HG03108 (cell line): Measurements from ENCODE around the gene ARID3C.

ENCODE experiments used
- ATAC-seq: cut with Tn5 transposase; IDR thresholded peaks from one replicate; pipeline ENCODE4 v1.9.1; 2021; ENCODE audit warnings: moderate library complexity; ENCODE audit not compliant: unreplicated experiment

ARID3C gene

DNA sequence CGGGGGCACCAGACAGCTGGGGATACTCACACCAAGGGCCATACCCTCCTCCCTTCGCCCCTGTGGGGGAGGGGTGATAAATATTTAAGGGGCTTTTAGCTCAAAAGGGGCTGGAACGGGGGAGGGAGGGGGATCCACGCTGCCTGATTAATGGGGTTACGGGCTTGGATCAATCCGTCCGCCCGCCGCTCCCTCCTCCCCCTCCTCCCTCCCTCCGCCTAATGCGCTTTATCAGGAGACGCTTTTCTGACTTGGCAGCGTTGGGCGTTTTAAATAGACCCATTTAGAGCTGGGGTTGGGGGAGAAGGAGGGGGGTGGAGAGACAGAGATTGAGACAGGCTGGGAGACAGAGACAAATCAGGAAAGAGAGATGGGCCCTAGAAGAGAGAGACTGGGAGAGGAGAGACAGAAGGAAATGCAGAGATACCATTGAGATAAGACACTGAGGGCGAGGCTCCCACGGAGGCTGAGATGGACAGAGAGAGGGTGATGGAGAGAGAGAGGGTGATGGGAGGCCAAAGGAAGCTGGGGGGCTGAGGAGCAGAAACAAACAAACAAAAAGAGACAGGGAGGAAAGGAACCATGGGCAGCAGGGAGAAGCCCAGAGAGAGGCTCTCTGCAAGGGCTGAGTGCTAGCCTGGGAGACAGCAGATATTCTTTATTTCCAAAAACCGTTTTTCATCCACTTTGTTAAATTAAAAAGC is 49.6 kb downstream of the ARID3C start:
- ATAC-seq, result no peak

DNA sequence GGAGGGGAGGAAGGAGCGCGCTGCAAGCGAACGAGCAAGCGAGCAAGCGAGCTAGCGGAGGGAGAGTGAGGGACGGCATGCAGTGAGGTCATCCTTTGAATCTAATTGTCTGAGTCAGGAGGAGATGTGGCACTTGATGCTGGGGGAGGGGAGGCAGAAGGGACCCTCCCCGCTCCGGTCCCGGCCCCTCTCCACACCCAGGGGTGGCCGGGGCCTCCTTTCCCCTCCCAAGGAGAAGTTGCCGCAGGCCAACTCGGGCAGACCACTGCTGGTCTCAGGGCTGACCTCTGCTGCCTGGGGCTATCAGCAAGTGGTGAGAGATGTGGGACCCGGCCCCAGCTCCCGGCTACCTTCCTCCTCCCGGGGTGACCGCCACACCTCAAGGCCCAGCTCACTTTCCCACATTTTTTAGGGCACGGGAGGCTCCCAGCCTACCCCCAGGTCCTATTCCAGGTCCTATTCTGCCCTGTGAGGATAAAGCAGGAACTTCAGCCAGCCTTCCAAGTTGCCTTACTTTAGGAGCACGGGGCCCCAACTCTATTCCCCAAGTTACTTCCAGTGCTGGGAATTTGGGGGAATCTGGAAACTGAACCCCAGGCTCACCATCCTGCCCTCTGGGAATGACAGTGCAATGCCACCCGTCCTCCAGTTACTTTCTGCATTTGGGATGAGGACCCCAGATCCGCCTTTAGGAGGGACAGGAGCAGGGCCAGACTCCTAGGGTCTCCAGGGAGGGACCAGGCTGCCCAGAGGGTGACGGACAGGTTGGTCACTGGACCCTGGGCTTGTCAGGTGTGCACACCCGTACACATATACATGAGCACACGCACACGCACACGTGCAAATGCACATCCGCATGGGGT is 50.4 kb downstream of the ARID3C start:
- no peak for ATAC-seq

DNA sequence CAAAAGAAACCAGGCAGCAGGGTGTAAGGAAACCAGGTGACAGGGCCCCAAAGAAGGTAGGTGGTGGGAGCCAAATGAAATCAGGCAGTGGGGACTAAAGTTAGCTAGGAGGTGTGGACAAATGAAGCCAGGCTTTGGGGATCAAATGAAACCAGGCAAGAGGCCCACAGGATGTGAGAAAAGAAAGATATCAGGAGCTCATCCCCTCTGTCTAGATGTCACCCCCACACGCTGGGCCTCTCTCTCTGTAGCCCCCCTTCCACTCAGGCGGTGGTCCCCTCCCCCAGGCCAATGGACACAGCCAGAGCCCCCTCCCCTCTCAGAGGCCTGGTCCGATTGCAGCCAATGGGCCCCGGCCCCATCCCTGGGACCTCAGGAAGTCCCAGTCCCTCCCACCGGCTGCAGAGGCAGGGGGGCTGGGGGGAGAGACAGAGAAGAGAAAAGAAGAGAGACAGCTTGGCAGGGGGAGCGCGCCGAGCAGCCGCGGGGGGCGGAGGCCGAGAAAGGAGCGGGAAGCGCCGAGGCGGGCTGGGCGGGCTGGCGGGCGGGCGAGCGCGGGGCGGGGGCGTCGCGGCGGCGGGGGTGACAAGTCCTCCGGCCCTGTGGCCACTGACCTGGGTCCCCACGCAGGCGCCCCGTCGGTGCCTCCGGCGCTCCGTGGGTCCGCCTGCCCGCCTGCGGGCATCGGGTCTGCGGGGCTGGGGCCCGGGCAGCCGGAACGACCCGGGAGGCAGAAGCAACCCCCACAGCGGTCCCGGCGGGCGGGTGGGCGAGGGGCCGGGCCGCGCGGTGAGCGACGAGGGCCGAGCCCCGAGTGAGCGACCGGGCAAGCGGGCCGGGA is 51.2 kb downstream of the ARID3C start:
- no peak for ATAC-seq

DNA sequence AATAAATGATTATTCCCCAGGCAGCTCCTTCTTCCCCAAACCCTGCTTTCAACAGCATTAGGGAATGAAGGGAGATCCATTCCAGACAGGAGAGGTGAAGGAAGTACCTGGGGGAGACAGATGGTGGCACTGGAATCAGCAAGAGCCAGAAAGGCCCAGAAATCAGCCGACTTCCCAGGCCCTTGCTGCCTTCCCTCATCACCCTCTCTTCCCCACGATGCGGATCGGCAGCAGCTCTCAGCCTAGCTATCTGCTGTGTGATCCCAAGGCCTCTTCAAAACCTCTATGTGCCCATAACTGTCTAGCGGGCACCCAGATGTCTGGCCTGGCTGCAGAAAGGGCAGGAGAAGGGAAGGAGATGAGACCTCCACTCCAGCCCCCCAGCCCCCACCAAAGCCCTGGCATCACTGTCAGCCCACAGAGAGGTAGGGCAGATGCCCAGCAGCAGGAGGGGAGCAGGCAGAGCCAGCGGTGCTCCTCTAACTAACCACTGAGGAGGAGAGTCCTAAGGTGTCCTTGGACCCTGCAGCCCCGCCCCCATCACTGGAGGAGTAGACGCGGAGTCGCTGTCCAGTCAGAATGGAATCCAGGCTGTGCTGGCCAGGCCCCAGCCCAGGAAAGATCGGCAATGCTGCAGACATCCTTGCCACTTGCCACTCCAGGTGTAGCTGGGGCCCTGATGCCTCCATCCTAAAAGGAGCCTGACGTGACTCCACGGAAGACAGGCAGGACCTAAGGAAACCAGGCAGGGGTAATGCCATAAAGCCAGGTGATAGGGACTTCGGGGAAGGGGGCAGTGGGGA is 52.1 kb downstream of the ARID3C start:
- ATAC-seq, result no peak

DNA sequence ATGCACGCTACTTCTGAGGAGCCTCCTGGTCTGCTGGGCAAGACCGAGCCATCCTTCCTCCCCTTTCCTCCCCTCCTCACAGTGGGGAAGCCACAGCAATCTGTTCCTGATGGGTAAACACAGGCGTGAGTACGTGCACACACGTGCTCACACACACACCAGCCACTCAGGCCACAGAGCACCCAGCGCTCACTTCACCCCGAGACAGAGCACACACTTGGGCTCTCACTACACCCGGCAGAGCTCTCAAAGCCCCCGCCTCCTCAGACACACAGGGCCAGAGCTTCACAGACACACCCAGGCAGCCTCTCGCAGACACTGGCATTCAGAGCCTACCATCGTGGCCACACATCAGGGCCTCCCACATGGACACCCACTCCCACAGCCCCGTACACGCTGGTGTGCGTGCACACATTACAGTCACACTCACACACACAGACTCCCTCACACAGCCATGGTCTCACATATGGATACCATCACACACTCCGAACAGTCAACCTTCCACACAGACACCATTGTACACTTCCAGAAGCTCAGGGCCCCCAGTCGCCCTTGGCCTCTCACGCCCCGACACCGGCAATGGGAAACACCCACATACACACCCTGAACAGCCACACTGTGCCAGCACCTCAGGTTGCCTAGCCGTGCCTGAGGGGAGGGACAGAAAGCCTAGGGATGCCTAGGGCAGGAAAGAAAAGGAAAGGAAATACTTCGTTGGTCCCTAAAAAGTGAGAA is 52.8 kb downstream of the ARID3C start:
- ATAC-seq, result no peak

DNA sequence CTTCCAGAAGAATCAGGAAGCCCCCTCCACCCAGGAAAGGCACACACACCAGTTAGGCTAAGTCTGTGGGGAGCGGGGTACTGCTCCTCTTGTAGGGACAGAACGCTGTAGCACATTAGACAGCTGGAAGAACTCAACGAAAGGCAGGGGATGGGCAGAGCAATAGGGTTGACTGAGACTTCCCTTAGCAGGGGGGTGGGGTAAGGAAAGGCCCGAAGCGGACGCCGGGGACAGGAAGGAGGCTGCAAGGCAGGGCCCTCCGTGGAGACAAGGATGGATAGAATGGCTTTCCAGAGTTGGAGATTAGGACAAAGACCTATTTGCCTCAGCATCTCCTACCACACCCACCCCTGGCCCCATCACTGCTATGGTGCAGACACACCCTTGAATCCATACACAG is 53.6 kb downstream of the ARID3C start:
- no peak for ATAC-seq

DNA sequence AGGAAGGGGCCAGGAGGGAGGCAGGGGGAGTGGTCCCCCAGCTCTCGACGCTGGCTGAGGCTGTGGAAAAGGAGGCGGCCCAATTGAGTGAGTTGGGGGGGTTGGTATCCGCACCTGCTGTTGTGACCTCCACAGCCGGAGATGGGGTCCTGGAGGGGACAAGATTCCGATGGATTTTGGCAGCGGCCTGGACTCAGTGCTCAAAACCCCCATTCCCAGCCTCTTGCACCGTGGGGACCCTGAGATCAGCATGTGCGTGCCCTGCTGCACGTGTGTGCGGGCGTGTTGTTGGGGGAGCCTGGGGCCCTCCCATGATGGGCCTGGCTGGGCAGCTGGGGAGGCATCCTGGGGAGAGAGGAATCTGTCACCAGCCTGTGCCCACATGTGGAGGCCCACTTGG is 54.3 kb downstream of the ARID3C start:
- ATAC-seq, result no peak

DNA sequence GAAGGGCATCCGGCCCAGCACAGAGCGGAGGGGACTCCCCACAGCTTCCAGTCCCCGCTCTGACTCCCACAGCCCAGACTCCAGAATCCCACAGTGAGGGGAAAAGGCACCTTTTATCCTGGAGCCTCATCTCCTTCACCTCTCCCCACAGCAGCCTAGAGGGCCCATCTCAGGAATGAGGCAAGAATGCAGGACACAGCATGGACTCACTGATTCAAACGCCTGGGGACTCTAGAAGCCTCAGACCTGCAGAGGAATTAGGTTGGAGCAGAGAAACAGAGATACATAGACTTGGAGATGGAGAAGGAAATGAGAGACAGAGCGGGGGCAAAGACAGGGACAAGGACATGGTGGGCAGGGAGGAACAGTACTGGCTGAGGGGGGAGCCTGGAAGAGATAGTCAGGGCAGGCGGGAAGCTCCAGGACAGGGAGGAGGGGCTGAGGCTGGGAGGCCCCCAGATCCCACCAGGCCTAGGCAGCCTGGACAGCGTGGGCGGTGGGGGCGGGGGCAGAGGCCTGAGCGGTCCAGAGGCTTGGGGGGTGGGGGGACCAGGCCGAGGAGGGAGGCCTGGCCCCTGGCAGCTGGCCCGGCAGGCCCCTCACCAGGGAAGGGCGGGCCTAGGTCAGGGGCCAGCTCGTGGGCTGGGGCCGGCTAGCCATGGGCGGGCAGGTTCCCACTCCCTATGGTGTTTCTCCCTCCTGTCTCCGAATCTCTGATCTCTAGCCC is 55.1 kb downstream of the ARID3C start:
- no peak for ATAC-seq

DNA sequence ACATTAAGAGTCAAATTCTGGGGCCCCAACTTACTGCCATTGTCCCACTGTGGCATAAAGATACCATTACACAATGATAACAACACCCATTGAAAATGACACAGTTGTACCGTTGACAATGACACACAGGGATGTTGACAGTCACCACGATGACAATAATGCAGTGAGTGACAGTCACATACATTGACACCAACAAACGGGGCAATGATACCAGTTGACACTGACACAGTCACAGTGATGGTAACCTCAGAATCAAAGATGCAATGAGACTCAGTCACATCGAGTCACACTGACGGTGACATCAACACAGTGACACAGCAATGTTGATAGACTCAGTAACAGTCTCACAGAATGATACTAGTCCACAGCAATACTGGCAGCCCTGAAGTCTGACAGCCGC is 56.2 kb downstream of the ARID3C start:
- no peak for ATAC-seq

DNA sequence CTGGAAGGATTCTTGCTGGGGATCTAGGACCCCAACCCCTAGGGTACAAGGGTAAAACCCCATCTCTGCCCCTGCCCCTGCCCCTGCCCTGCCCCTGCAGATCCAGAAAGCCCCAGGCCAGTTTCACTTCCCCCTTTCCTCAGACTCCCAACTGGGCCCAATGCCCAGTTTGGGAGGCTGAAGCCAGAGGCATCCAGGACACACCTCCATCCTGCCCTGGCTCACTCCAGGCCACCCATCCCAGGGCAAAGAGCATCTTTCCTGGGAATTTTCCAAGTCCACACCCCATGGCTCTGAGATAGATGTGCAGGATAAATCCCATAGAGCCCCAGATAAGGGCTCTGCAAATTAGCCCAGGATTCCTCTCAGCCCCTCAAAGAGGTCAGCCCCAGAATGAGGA is 56.8 kb downstream of the ARID3C start:
- no peak for ATAC-seq

DNA sequence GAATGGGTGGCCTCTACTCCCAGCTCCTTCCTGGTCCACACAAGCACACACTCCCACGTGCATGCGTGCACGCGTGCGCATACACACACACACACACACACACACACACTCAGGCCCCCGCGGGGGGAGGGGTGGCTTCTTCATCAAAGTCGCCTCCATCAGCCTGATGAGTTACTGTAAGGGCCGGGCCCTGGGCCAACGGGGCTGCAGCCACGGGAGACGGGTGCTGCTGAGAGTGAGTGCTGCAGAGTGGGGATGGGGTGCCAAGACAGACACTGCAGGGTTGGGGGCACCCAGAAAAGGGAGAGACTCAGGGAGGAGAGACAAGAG is 57.4 kb downstream of the ARID3C start:
- ATAC-seq, result no peak
